ENCODE results near the gene AFF4. TPM values are rescaled to one million over a fixed set of nuclear protein-coding genes. Genes with fewer than 3 reads are reported as not detected.

AFF4 gene
- total RNA-seq, 2 donors from 2014 or later: 95.2 to 142 TPM

GRCh38 chr5:132827943-132828673 lies 135.3 kb downstream of the AFF4 start:
- Histone ChIP-seq H3K4me3 (no peak overlapping the region), H3K4me1 (ENCODE audit: control insufficient read depth in 1 of 2, low read depth in 2 of 2) (peaks cover 0 to 20% of the 10 kb centered on the region in 2 donors), H3K9me3 (no peaks in the 10 kb centered on the region), H3K27me3 (replicated peaks; ENCODE audit: insufficient read depth) (no peaks in the 10 kb centered on the region), H3K36me3 (no peaks in the 10 kb centered on the region), H3K27ac (no peak overlapping the region)
- DNase-seq (ENCODE audit: low spot score): no peak
- ATAC-seq (ENCODE audit: insufficient number of reproducible peaks, low FRiP score, low read depth): no peak
- TF ChIP-seq, protein P1, sequence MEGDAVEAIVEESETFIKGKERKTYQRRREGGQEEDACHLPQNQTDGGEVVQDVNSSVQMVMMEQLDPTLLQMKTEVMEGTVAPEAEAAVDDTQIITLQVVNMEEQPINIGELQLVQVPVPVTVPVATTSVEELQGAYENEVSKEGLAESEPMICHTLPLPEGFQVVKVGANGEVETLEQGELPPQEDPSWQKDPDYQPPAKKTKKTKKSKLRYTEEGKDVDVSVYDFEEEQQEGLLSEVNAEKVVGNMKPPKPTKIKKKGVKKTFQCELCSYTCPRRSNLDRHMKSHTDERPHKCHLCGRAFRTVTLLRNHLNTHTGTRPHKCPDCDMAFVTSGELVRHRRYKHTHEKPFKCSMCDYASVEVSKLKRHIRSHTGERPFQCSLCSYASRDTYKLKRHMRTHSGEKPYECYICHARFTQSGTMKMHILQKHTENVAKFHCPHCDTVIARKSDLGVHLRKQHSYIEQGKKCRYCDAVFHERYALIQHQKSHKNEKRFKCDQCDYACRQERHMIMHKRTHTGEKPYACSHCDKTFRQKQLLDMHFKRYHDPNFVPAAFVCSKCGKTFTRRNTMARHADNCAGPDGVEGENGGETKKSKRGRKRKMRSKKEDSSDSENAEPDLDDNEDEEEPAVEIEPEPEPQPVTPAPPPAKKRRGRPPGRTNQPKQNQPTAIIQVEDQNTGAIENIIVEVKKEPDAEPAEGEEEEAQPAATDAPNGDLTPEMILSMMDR (IDR thresholded peaks at IDR 0.05): no peak

GRCh38 chr5:132826424-132827082 lies 136.9 kb downstream of the AFF4 start:
- Histone ChIP-seq H3K4me3 (no peak overlapping the region), H3K27me3 (replicated peaks; ENCODE audit: insufficient read depth) (no peaks in the 10 kb centered on the region), H3K27ac (no peak overlapping the region), H3K4me1 (ENCODE audit: control insufficient read depth in 1 of 2, low read depth in 2 of 2) (peaks cover 0 to 24% of the 10 kb centered on the region in 2 donors), H3K36me3 (no peaks in the 10 kb centered on the region), H3K9me3 (no peaks in the 10 kb centered on the region)
- no peak for DNase-seq (ENCODE audit: low spot score)
- TF ChIP-seq, protein P1 (IDR thresholded peaks at IDR 0.05): no peak
- no peak for ATAC-seq (ENCODE audit: insufficient number of reproducible peaks, low FRiP score, low read depth)

- Histone ChIP-seq H3K4me3 (peak overlapping the region; percentile 61), H3K4me1 (ENCODE audit: control insufficient read depth in 1 of 2, low read depth in 2 of 2) (peaks cover 0 to 23% of the 10 kb centered on the region in 2 donors), H3K27ac (no peak overlapping the region), H3K36me3 (no peaks in the 10 kb centered on the region), H3K27me3 (replicated peaks; ENCODE audit: insufficient read depth) (no peaks in the 10 kb centered on the region), H3K9me3 (no peaks in the 10 kb centered on the region)
- TF ChIP-seq, protein P1 (IDR thresholded peaks at IDR 0.05): no peak
- ATAC-seq (ENCODE audit: insufficient number of reproducible peaks, low FRiP score, low read depth) (no peak), DNase-seq (ENCODE audit: low spot score) (no peak)
These were observed 137.5 kb downstream of the AFF4 start for GRCh38 chr5:132825834-132826391.

Other genes starting within 250 kb of the AFF4 start
- 1 to 10 TPM; 3.7 to 5.9 TPM for gene KIF3A, start 226.1 kb downstream of the AFF4 start, total RNA-seq
- gene CCNI2, start 216.2 kb downstream of the AFF4 start, total RNA-seq: not detected
- 100 to 1,000 TPM in 1 of 2 donors, 10 to 100 TPM in 1; 85.7 to 111 TPM for gene SEPTIN8, start 186.4 kb downstream of the AFF4 start, total RNA-seq
- gene SOWAHA, start 150.3 kb downstream of the AFF4 start, total RNA-seq: under 1 TPM; 0.63 to 0.68 TPM
- 10 to 100 TPM; 13.1 to 15.4 TPM for gene SHROOM1, start 133.0 kb downstream of the AFF4 start, total RNA-seq
- gene GDF9, start 97.2 kb downstream of the AFF4 start, total RNA-seq: not detected
- gene UQCRQ, start 97.0 kb downstream of the AFF4 start, total RNA-seq: 10 to 100 TPM; 49.5 to 59.3 TPM
- gene LEAP2, start 90.0 kb downstream of the AFF4 start, total RNA-seq: under 1 TPM in 1 of 2 donors, not detected in 1; 0.49 TPM
- gene ZCCHC10, start 62.9 kb upstream of the AFF4 start, total RNA-seq: 10 to 100 TPM; 16.8 to 40.0 TPM
- 10 to 100 TPM; 55.3 to 59.0 TPM for gene HSPA4, start 88.4 kb upstream of the AFF4 start, total RNA-seq